Fibroblast of skin of abdomen (primary cell): ENCODE measurements around the gene ST14.
A peak's percentile ranks its signal among the peaks of the same experiment; 100 is the strongest.
"Not testable (repeated sequence)": the region's sequence is repeated elsewhere in the genome, so short reads cannot be mapped to it uniquely, and the experiment has no call there.

Source experiments
- DNase-seq: peaks from one replicate; pipeline ENCODE4 v3.0.0-alpha.2; 2013

Gene ST14

GRCh38 chr11:130209954-130210854 lies 50.6 kb downstream of the ST14 start:
- no peak for DNase-seq

- no peak for DNase-seq
Observed at GRCh38 chr11:130211144-130211543, 51.6 kb downstream of the ST14 start.

- no peak for DNase-seq
Observed at GRCh38 chr11:130211781-130212401, 52.3 kb downstream of the ST14 start.

- no peak for DNase-seq
Observed at GRCh38 chr11:130212431-130212961, 52.9 kb downstream of the ST14 start.

GRCh38 chr11:130213143-130213978 lies 53.8 kb downstream of the ST14 start:
- peak; percentile 3 for DNase-seq

GRCh38 chr11:130213979-130214281 lies 54.3 kb downstream of the ST14 start:
- no peak for DNase-seq

- no peak for DNase-seq
Observed at GRCh38 chr11:130214861-130215530, 55.4 kb downstream of the ST14 start.

- DNase-seq, result no peak
Observed at GRCh38 chr11:130215531-130216220, 56.1 kb downstream of the ST14 start.

GRCh38 chr11:130216221-130216550 lies 56.6 kb downstream of the ST14 start:
- DNase-seq, result no peak

GRCh38 chr11:130216591-130217132 lies 57.1 kb downstream of the ST14 start:
- no peak for DNase-seq

GRCh38 chr11:130217133-130218031 lies 57.8 kb downstream of the ST14 start:
- DNase-seq, result no peak

GRCh38 chr11:130218501-130219070 lies 59.0 kb downstream of the ST14 start:
- DNase-seq, result no peak

- DNase-seq, result no peak
Observed at GRCh38 chr11:130219148-130219547, 59.6 kb downstream of the ST14 start.

GRCh38 chr11:130220311-130221035 lies 60.9 kb downstream of the ST14 start:
- no peak for DNase-seq

- DNase-seq, result no peak
Observed at GRCh38 chr11:130223291-130223971, 63.8 kb downstream of the ST14 start.

- no peak for DNase-seq
Observed at GRCh38 chr11:130227373-130227772, 67.8 kb downstream of the ST14 start.

- not testable (repeated sequence) for DNase-seq
Observed at GRCh38 chr11:130233486-130233885, 73.9 kb downstream of the ST14 start.

- DNase-seq, result not testable (repeated sequence)
Observed at GRCh38 chr11:130233888-130234287, 74.3 kb downstream of the ST14 start.

- no peak for DNase-seq
Observed at GRCh38 chr11:130234315-130234714, 74.7 kb downstream of the ST14 start.
